ENCODE results near the gene ERCC1. TPM values are rescaled to one million over a fixed set of nuclear protein-coding genes. Genes with fewer than 3 reads are reported as not detected.
A peak's percentile ranks its signal among the peaks of the same experiment; 100 is the strongest.

ERCC1 gene
- total and polyA plus RNA-seq, 2 of the 13 experiments (the other 11 are each of a cell fraction or from before 2014, with no cell fraction given), result 40.0 to 66.4 TPM

GRCh38 chr19:45464852-45465441, 41.2 kb upstream of the ERCC1 start:
- H3K79me2 ChIP-seq (ENCODE audit: insufficient read depth, low read length), result no peaks in the 10 kb centered on the region
- no peak overlapping the region for H3K9ac ChIP-seq (ENCODE audit: insufficient read depth, low read depth, low read length)
- H3K36me3 ChIP-seq (replicated peaks in 1 of 2; ENCODE audit: control insufficient read depth in 1 of 2, insufficient read depth in 2 of 2, low read length in 2 of 2), result no peaks in the 10 kb centered on the region
- no peak overlapping the region; a peak in 1 of 6 replicates for H3K4me3 ChIP-seq (replicated peaks in 1 of 3; ENCODE audit: insufficient read depth in 1 of 3, low read depth in 2 of 3, low read length in 3 of 3)
- no peak for DNase-seq (ENCODE audit: low spot score)
- H3K27me3 ChIP-seq (ENCODE audit: control insufficient read depth in 1 of 2, insufficient read depth in 2 of 2, low read length in 2 of 2), result peaks cover 0 to 7% of the 10 kb centered on the region in 2 experiments; a peak in 1 of 5 replicates
- no peak for FAIRE-seq
- TF ChIP-seq, protein P1, sequence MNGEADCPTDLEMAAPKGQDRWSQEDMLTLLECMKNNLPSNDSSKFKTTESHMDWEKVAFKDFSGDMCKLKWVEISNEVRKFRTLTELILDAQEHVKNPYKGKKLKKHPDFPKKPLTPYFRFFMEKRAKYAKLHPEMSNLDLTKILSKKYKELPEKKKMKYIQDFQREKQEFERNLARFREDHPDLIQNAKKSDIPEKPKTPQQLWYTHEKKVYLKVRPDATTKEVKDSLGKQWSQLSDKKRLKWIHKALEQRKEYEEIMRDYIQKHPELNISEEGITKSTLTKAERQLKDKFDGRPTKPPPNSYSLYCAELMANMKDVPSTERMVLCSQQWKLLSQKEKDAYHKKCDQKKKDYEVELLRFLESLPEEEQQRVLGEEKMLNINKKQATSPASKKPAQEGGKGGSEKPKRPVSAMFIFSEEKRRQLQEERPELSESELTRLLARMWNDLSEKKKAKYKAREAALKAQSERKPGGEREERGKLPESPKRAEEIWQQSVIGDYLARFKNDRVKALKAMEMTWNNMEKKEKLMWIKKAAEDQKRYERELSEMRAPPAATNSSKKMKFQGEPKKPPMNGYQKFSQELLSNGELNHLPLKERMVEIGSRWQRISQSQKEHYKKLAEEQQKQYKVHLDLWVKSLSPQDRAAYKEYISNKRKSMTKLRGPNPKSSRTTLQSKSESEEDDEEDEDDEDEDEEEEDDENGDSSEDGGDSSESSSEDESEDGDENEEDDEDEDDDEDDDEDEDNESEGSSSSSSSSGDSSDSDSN (CRISPR knock-in tag; IDR thresholded peaks at IDR 0.05), result no peak
- TF ChIP-seq CTCF (CRISPR knock-in tag; IDR thresholded peaks at IDR 0.05), result peak; percentile 59
- no peak for TF ChIP-seq SMARCC2 (IDR thresholded peaks at IDR 0.05)
- 0 out of 2 replicates have a peak, but pooled peaks have one; percentile 36 for TF ChIP-seq STAG1 (CRISPR knock-in tag; IDR thresholded peaks at IDR 0.05)
- 0 out of 2 replicates have a peak, but pooled peaks have one; percentile 17 for TF ChIP-seq SAP130 (CRISPR knock-in tag; IDR thresholded peaks at IDR 0.05; ENCODE audit: low read depth)
- no peak for TF ChIP-seq ZNF20 (CRISPR knock-in tag; IDR thresholded peaks at IDR 0.05)
- TF ChIP-seq IKZF1 (IDR thresholded peaks at IDR 0.05), result no peak
- TF ChIP-seq, protein P2, sequence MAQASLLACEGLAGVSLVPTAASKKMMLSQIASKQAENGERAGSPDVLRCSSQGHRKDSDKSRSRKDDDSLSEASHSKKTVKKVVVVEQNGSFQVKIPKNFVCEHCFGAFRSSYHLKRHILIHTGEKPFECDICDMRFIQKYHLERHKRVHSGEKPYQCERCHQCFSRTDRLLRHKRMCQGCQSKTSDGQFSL (CRISPR knock-in tag; IDR thresholded peaks at IDR 0.05), result no peak
- no peak for TF ChIP-seq PRDM4 (CRISPR knock-in tag; IDR thresholded peaks at IDR 0.05; ENCODE audit: borderline replicate concordance)
- no peak for TF ChIP-seq KLF13 (CRISPR knock-in tag; IDR thresholded peaks at IDR 0.05)
- TF ChIP-seq, protein P3, sequence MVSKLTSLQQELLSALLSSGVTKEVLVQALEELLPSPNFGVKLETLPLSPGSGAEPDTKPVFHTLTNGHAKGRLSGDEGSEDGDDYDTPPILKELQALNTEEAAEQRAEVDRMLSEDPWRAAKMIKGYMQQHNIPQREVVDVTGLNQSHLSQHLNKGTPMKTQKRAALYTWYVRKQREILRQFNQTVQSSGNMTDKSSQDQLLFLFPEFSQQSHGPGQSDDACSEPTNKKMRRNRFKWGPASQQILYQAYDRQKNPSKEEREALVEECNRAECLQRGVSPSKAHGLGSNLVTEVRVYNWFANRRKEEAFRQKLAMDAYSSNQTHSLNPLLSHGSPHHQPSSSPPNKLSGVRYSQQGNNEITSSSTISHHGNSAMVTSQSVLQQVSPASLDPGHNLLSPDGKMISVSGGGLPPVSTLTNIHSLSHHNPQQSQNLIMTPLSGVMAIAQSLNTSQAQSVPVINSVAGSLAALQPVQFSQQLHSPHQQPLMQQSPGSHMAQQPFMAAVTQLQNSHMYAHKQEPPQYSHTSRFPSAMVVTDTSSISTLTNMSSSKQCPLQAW (CRISPR knock-in tag; IDR thresholded peaks at IDR 0.05), result no peak
- peaks cover 5% of the 10 kb centered on the region; the same call in 1 of the 2 replicates for H4K20me1 ChIP-seq (ENCODE audit: insufficient read depth, low read length)
- no peak for ATAC-seq
- WGBS (ENCODE audit: low lambda C conversion rate), result 0% methylated on average over 4 of the region's 8 CpGs
- in situ Hi-C loops (cut with HindIII; ENCODE audit: extremely low pct_ligation_motif_present, low pct_unique_long_range_greater_than_20kb), result no loop called here
- no peak overlapping the region for H3K27ac ChIP-seq (ENCODE audit: extremely low read length, insufficient read depth, low read length)
- no TSS peak for BruUV-seq (replicated peaks)
- intact Hi-C loops (cut with micrococcal nuclease; ENCODE audit: unreplicated experiment), result no loop called here
- ChIA-PET CTCF (ENCODE audit: low intra/inter-chr PET ratio, low total read pairs) (no interaction called here), POLR2A (no interaction called here)
- H3K4me1 ChIP-seq (ENCODE audit: insufficient read depth, low read length), result peaks cover 33% of the 10 kb centered on the region
- no peak overlapping the region for H2AFZ ChIP-seq (ENCODE audit: low read length)
- peak overlapping the region; percentile 13; the same call in 1 of the 2 replicates for H3K4me2 ChIP-seq (ENCODE audit: low read depth, low read length)
- no peaks in the 10 kb centered on the region for H3K9me3 ChIP-seq (ENCODE audit: low read length)
